HG02973 (cell line): ENCODE data around the gene HCFC1R1.
"Not testable (repeated sequence)": the region's sequence is repeated elsewhere in the genome, so short reads cannot be mapped to it uniquely, and the experiment has no call there.

Source experiments
- ATAC-seq: cut with Tn5 transposase; IDR thresholded peaks from one replicate; pipeline ENCODE4 v1.9.1; 2021; ENCODE audit warnings: moderate library complexity; ENCODE audit not compliant: unreplicated experiment

The HCFC1R1 gene, protein sequence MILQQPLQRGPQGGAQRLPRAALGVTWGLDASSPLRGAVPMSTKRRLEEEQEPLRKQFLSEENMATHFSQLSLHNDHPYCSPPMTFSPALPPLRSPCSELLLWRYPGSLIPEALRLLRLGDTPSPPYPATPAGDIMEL

DNA sequence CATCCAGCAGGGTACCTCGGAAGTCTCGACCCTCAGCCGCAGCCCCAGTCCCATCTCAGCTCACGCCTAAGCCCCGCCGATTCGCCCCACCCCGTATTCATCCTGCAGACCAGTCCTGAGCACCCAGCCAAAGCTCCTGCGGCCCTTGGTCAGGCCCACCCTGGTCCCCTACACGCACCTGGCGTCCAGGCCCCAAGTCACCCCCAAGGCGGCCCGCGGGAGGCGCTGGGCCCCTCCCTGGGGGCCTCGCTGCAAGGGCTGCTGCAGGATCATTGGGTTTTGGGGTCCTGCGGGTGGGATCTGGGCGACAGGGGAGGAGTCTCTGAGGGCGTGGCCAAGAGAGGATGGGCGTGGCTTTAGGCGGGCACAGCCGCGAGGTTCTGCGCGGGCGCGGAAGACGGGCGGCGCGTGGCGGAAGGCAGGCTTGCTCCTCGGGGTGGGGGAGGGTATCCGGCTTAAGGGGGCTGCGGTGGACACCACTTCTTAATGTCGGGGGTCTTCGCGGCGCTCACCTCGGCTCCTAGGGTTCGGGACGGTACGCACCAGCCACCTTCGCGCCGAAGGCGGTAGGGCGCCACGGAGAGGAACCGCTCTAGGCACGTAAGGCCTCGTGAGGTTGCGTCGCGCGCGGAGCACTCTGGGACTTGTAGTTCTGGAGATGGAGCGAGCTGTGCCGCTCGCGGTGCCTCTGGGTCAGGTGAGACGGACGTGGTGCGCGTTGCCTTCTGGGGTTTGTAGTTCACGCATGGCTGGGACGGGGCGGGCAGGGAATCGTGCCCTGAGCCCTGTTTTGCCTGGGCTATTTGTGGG is at the start of gene HCFC1R1, which contains the start of gene THOC6:
TSS of gene HCFC1R1 (minus strand) at position 274 of the 810 bp plus-strand sequence. CDS start at position 273, 1 bp downstream.
TSS of gene THOC6 (plus strand) at position 367 of the 810 bp plus-strand sequence. CDS start at position 659, 292 bp downstream.
- ATAC-seq, result peak; percentile 52

- ATAC-seq, result no peak
Observed at GRCh38 chr16:3073448-3073847, 49.7 kb upstream of the HCFC1R1 start.

DNA sequence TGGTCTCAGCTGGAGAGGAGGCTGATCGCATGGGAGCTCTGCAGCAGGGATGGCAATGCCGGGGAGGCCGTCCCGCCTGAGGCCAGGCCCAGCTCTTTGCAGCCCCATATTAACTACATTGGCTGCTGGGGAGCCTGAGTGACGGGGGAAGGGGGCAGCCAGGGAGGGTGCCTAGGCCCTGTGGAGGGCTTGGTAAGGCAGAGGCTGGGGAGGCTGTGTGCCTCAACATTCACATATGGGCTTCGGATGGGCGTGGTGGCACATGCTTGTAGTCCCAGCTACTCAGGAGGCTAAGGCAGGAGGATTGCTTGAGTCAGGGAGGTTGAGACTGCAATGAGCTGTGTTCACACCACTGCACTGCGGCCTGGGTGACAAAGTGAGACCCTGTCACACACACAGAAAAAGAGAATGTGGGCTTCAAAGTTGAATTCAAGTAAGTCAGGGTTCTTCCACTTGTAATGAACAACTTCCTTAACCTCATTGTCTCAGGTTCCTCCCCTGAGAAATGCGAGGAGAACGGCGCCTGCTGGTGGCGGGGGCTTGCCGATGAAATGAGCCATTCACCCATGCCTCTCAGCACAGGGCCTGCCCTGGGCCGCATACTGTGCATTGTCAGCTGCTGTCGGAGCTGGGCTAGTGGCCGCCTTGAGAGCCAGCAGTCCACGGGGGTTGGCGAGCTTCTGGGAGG is 49.0 kb upstream of the HCFC1R1 start:
- ATAC-seq, result not testable (repeated sequence)

- ATAC-seq, result not testable (repeated sequence)
Observed at GRCh38 chr16:3072148-3072547, 48.4 kb upstream of the HCFC1R1 start.

DNA sequence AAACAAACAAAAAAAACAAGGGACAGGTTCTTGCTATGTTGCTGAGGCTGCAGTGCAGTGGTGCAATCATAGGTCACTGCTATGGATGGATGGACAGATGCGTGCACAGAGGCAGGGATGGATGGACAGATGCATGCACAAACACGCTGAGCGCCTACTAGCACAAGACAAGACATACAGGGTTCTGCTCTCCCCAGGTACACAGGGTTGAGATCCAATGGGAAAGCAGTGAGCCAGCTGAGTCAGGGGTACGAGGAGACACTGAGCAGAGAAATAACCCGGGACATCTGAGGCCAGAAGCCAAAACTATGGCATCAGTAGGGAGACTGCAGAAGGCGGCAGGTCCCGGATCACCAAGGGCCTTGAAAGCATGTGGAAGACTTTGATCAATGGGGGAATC is 47.9 kb upstream of the HCFC1R1 start:
- ATAC-seq, result no peak

DNA sequence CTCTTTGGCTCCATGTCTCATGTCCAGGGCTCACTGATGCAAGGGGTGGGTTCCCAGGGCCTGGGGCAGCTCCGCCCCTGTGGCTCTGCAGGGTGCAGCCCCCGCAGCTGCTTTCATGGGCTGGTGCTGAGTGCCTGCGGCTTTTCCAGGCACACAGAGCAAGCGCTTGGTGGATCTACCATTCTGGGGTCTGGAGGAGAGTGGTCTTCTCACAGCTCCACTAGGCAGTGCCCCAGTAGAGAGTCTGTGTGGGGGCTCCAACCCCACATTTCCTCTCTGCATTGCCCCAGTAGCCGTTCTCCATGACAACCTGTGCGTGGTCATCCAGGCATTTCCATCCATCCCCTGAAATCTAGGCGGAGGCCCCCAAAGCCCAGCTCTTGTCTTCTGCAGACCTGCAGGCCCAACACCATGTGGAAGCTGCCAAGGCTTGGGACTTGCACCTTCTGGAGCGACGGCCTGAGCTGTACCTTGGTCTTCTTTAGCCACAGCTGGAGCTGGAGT is 46.9 kb upstream of the HCFC1R1 start:
- ATAC-seq, result no peak

- ATAC-seq, result not testable (repeated sequence)
Observed at GRCh38 chr16:3069146-3069545, 45.4 kb upstream of the HCFC1R1 start.

- no peak for ATAC-seq
Observed at GRCh38 chr16:3068487-3068886, 44.7 kb upstream of the HCFC1R1 start.

GRCh38 chr16:3066440-3066748 is 42.7 kb upstream of the HCFC1R1 start:
- no peak for ATAC-seq

DNA sequence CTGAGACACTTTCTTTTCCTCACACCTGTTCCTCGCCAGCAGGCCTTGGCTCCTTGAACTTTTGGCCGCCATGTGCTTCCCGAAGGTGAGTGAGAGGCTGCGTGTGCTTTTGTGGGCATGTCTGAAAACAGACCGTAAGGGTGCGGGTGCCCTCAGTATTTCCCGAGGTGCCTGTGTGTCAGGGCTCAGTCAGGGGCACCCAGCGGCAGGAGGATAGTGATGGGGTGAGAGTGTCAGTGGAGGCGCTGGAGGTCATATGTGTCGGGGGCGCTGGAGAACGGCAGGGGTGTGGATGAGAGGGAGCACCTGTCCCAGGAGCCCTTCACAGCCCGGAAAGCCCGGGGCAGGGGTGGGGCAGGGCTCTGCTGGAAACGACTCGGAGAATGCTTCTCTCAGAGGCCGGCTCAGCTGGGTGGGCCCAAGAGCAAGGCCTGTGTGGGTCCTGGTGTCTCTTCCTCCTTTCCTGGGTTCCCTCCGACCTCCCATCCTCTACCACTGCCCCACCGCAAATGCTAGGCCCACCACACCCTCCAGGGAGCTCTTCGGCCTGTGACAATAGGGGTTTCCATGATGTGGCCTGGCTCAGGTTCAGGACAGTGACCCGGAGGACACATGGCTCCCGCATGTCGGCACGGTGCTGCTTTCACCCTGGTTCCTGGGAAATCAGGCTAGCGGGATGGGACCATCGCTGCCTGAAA is 42.1 kb upstream of the HCFC1R1 start:
- no peak for ATAC-seq

DNA sequence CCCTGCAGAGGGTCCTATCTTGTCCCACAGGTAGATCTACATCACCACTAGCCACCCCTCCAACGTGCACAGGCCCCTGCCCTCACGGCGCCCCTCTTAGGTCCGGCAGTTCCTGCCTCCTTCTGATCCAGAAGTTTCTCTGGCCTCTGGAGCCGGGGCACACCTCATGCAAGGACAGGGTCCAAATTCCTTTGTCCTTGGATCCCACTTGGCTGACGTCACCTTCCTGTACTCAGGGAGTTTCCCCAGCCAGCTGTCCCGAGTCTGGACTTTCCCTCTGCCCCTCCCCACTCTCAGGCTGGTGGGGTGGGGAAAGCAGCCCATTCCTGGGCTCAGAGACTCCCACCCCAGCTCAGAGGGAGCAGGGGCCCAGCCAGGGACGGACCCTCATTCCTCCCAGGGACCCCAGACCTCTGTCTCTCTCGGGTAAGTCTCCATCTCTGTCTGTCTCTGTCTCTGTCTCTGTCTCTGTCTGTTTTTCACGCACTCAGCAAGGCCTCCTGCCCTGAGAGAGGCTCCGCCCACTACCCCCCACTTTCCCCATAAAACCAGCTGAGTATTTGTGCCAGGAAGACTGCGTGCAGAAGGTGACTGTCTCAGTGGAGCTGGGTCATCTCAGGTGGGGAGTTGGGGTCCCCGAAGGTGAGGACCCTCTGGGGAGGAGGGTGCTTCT is 41.5 kb upstream of the HCFC1R1 start, which contains the start of gene IL32:
TSS of gene IL32 (plus strand) at position 572 of the 673 bp plus-strand sequence. CDS start 172 bp downstream, outside the sequence.
- ATAC-seq, result no peak

- ATAC-seq, result no peak
Observed at GRCh38 chr16:3063625-3064386, 40.1 kb upstream of the HCFC1R1 start.

DNA sequence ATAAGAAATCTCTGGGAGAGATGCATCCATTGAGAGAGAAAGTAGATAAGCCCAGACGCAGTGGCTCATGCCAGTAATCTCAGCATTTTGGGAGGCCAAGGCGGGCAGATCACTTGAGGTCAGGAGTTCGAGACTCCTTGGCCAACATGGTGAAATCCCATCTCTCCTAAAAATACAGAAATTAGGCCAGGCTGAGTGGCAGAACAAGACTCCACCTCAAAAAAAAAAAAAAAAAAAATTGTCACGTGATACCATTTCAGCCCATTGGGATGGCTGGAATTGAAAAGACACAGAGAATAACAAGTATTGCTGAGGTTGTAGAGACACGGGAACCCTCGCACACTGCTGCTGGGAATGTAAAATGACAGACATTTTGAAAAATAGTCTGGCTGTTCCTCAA is 38.8 kb upstream of the HCFC1R1 start:
- no peak for ATAC-seq

- ATAC-seq, result no peak
Observed at GRCh38 chr16:3060339-3061127, 36.8 kb upstream of the HCFC1R1 start.

GRCh38 chr16:3059723-3060242 is 36.0 kb upstream of the HCFC1R1 start:
- peak; percentile 3 for ATAC-seq

DNA sequence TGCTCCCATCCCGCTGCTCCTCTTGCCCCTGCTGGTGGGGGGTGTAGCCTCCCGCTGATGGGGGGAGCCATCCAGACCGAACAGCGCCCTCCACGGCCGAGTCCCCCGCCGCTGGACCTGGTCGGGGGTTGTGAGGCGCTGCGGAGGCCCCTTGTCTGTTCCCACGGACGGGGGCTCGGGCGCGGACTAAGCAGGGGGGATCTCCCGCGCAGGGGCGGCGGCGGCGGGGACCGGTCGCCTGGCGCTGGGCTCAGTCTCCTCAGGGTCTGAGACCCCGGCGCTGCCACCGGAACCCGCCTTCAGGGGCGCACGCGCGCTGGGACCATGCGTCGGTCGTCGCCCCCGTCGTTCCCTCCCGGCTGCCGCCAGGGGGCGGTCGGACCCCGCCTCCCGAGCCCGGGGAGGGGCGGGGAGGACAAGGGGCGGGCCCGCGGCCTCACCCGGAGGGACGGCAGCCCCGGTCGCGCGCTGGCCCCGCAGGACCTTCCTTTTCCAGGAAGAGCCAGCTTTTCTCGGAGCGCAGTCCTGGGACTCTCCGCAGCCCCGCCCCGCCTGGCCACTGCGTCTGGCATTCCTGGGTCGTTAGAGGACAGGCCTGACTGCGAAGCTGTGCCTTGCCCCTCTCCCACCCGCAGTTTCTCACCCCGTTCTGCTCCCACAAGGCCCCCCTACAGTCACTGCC is 35.4 kb upstream of the HCFC1R1 start:
- peak; percentile 71 for ATAC-seq

- peak; percentile 22 for ATAC-seq
Observed at GRCh38 chr16:3058139-3059030, 34.6 kb upstream of the HCFC1R1 start.
